ENCODE measurements around the gene NTM. TPM values are rescaled to one million over a fixed set of nuclear protein-coding genes. Genes with fewer than 3 reads are reported as not detected.

The NTM gene
- total and polyA plus RNA-seq, 2 of the 8 experiments (the other 6 are each of a cell fraction or from before 2014, with no cell fraction given): 13.4 to 20.0 TPM

- TF ChIP-seq RAD21 (IDR thresholded peaks at IDR 0.05 in 1 of 2, conservative IDR thresholded peaks at IDR 0.05 in 1 of 2; ENCODE audit: low read depth in 2 of 2, low read length in 2 of 2) (no peak), PHF8 (conservative IDR thresholded peaks at IDR 0.05; ENCODE audit: low read depth, low read length) (no peak)
Observed at GRCh38 chr11:132026746-132027145, 656.3 kb downstream of the NTM start (continued).
